ENCODE data around the gene S100PBP.

S100PBP gene

DNA sequence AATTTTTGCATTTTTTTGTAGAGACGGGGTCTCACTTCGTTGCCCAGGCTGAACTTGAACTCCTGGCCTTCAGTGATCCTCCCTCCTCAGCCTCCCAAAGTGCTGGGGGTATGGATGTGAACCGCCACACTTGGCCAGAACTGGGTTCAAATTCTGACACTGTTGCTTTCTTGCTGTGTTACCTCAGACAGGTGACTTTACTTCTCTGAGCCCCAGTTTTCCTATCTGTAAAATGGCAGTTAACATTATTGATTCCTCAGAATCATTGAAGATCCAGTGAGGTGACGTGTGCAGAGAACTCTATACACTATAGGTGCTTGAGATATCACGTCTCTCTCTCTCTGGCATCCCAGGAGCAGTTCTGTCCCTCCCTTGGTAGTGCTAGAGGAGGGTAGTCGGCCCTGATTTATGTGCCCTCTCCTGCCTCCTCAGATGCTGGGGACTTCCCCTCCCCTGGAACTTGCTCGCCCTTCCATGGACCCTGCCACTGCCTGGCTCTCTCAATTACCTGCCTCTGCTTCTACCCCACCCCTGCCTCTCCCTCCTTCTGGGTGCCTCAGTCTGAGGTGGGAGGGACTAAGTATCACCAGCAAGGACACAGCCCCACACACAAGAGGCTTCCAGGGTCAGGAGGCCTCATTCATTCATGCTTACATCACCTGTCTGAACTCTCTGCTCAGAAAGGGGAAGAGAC lies 66.0 kb downstream of the S100PBP start:
- FAIRE-seq: no peak

DNA sequence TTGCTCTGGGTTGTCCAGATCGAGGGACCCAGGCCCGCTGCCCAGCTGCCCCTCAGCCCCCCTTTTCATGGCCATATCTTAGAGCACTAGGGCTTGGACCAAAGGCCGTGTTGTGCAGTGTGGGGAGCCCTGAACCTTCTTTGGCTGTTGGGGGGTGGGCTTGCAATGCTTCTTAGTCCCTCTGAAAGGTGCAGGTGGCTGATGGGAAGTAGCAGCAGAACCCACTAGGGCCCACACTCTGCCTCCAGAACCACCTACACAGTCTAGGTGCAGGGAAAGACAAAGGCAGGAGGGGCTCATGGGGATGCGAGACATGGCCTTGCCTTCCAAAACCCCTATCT lies 66.5 kb downstream of the S100PBP start:
- no peak for FAIRE-seq
- no peak for DNase-seq (ENCODE audit: insufficient read length, low spot score)

More for the DNA sequence above, 66.0 kb downstream of the S100PBP start:
- no peak for DNase-seq (ENCODE audit: insufficient read length, low spot score)

DNA sequence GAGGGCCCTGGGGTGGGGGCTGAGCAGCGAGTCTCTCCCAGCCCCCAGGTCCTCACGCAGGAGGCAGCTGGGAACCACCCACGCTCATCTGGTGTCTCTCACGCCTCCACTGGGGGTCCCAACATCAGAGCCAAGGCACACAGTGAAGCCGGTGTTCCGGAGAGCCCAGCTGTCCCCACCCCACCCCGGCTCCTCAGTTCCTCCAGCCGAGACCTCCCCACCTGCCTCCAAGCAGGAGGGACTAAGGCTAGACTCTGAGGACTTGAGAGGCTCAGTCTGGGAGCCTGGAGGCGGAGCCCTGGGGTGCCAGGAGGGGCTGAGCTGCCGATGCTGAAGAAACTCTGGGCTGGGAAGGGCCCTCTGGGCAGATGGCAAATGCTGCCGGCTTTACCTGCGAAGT lies 67.3 kb downstream of the S100PBP start:
- FAIRE-seq: no peak

DNA sequence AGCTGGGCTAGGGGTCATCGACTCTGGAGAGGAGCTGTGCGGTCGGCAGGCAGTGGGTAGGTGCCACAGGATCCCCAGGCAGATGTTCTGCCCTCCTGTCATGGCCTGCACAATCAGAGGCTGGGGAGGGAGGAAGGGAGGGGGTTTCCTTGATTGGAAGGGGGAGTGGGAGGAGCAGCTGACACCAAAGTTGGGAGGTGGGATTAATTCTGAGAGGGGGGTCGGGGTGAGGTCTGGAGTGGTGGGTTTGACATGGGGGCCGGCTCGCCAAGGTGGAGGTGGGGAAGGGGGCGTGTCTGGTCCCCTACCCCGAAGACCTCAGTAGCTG lies 68.2 kb downstream of the S100PBP start:
- FAIRE-seq (no peak), DNase-seq (ENCODE audit: insufficient read length, low spot score) (no peak)

More for the DNA sequence above, 67.3 kb downstream of the S100PBP start:
- DNase-seq (ENCODE audit: insufficient read length, low spot score): no peak

DNA sequence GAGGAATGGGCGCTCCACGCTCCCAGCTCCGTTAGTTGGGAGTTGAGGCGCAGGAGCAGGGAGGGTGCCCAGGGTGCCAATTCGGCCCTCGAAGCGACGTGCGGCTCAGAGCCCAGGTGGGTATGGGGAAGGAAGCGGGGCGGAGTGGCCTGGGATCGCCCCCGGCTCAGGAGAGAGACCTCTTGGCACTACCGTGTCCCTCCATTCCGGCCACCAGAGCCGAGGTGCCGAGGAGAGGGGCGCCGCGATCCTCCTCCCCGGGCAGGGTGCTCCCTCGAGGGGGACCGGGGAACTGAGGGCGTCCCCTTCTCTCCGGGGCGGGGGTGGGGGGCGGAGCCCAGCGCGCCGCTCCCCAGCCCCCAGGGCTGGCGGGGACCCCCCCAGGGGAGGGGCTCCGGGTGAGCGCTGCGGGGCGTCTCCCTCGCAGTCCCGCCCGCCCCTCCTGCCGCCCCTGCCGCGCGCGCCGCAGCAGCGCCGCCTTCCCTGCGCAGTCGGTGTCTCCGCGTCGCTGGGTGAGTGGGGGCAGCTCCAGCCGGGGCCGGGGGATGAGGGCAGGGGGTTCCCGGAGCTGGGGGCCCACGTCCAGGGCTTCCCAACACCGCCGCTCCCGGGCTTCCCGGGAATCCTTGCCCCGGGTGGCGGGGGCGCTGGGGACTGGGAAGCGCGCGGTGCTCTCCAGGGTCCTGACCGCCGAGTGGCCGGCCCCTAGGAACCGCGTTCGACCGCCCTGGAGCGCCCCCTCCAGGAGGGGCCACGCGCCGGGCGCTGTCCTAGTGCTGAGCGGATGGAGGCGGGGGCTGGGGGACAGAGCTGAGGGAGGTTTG lies 68.8 kb downstream of the S100PBP start, which contains the start of gene HPCA:
Gene HPCA, plus strand, starts transcription at position 488 of the 824 bp plus-strand sequence. CDS start 2,408 bp downstream, outside the sequence.
- DNase-seq (ENCODE audit: insufficient read length, low spot score) (peak; percentile 67), FAIRE-seq (no peak)

DNA sequence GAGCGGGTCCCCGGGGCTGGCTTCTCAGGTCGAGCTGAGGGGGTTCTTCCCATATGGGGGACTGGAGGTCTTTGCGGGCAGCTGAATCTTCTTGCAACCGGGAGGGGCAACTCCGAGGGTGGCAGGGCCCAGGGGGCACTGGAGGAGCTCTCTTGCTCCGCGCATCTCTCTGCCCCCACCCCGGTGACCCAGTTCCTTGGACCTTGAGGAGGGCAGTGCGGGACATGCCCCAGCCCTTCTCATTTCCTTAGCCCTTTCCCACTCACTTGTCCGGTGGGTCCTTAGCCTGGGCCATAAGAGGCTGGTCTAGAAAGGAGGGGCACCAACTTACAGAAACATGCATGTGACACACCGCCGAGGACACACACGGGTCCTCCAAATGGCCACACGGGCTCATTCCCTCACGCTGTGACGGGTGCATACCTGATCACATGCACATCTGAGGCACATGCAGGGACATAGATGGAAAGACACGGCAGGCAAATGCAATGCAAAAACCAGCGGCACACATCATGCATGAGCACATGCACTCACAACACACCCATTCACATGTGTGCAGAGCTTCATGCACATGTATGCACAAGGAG lies 69.5 kb downstream of the S100PBP start:
- no peak for DNase-seq (ENCODE audit: insufficient read length, low spot score)
- no peak for FAIRE-seq

DNA sequence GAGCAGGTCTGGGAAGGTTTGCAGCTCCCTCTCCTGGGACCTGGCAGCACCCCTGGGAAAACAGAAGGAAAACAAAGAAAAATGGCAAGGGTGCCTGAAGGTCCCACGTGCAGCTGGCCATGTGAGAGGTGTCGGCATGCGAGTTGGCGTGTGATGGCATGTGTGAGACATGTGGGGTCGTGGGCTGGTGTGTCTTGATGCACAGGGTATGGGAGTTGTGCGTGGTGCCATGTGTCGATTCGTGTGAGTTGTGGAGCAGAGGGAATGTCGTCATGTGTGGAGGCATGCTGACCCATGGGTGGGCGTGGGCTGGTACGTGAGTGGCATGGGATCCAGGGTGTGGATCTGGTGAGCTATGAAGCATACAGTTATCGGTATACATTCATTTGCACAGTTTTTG lies 70.2 kb downstream of the S100PBP start:
- DNase-seq (ENCODE audit: insufficient read length, low spot score) (no peak), FAIRE-seq (no peak)

DNA sequence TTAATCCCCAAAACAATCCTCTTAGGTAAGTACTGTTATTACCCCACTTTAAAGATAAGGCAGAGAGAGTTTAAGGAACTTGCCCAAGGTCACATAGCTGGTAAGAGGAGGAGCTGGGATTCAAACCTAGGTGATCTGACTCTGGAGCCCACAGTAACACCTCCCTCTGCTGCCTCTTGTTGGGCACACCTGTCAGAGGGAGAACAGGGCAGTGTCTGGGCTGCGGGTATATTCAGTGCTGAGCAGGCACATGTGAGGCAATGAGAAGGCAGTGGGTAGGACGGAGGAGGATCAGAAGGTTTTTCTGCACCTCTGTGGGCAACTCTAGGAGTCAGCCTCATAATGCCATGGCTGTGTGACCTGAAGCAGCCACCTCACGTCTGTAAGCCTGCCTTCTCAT lies 70.7 kb downstream of the S100PBP start:
- FAIRE-seq: no peak

DNA sequence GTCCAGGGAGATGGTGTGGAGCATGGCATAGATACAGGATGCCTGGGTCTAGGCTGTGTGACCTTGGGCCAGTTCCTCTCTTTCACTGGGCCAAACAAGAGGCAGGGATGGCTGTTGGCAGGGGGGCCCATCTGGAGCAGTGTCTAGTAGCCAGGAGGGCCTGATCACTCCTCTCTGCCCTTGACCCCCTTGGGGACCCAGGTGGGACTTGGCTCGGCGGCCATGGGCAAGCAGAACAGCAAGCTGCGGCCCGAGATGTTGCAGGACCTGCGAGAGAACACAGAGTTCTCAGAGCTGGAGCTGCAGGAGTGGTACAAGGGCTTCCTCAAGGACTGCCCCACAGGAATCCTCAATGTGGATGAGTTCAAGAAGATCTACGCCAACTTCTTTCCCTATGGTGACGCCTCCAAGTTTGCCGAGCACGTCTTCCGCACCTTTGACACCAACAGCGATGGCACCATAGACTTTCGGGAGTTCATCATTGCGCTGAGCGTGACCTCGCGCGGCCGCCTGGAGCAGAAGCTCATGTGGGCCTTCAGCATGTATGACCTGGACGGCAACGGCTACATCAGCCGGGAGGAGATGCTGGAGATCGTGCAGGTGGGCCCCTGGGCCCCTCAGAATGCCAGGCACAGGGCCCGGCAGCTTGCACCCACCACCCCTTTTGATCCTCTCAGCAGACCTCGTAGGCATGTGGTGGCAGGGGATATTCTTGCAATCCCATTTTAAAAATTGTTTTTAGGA lies 71.4 kb downstream of the S100PBP start:
- no peak for DNase-seq (ENCODE audit: insufficient read length, low spot score)
- FAIRE-seq: no peak

More for the DNA sequence above, 70.7 kb downstream of the S100PBP start:
- DNase-seq (ENCODE audit: insufficient read length, low spot score): no peak

DNA sequence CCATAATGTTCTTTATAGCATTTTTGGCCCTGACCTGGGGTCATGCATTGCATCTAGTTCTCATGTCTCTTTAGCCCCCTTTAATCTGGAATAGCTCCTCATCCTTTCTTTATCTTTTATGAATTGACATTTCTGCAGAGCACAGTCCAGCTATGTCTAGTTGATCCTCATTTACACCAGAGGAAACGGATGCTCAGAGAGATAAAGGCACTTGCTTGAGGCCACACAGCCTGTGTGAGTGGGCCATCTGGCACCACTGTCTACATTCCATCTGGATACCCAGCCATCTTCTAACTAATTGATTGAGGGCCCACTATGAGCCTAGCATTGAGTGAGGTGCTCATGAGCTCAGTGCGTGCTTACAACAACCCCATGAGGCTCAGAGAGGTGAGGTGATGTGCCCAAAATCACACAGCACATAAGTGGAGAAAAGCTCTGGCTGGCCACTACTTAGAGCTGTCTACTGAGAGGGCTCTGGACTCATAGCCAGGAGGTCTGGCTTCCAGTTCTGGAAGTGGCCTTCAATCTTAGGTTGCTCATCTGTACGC lies 72.4 kb downstream of the S100PBP start:
- FAIRE-seq (no peak), DNase-seq (ENCODE audit: insufficient read length, low spot score) (no peak)

DNA sequence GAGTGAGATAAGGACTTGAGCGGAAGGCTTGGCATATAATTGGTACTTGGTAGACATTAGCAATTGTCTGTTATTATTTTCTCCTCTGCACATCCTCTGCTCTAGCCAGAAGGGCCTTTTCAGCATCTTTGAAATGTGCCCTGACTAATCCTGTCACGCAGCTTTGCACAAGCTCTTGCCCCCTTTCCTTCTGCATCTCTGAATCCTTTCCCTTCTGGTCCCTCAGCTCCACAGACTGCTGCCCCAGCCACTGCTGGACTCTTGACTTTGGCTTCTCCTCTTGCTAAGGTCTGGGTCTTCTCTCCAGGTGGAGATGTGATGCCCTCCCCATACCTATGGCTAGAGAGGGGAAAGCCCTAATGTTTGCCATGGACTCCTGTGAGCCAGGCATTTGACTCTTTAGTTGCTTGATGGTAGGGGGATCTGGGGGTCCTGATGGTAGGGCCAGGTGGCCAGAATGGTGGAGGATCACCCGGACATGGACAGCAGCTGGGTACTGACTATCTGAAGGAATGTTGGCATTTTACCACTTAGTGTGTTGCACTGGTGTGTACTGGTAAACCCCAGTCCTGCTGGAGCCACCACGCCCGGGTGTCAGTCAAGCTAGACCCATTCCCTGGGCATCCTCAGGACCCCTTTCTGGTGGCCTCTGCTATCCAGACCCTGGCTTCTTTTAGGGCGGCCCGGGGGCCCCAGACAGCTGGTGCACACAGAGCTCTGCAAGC lies 73.2 kb downstream of the S100PBP start:
- DNase-seq (ENCODE audit: insufficient read length, low spot score) (no peak), FAIRE-seq (no peak)

DNA sequence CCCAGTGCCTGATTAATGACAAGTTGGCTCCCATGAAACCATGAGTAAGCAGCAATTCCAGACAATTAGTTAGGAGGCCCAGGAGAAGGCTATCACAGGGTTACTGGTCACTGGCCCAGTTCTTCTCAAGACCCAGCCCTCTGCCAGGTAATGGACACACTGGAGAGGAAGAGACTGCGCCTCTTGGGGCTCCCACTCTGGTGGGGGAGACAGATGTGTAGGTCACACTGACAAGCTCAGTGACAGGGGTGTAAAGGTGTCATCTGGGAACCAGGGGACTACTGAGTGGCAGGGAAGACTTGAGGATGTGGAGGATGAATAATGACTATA lies 73.8 kb downstream of the S100PBP start:
- no peak for DNase-seq (ENCODE audit: insufficient read length, low spot score)
- FAIRE-seq: no peak

DNA sequence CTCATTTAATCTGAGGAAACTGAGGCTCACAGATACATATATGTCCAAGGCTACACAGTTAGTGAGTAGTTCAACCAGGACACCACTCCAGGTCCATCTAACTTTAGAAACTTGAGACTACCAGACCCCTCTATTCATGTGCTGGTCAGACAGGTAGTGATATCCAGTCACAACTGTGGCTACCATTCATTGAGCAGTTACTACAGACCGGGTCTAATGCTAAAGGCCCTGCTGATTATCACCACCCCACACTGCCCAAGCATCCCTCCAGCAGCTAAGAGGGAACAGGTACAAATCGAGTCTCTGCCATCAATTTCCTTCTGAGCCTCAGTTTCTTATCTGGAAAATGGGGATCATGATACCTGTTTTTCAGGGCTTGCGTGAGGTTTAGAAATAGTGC lies 74.2 kb downstream of the S100PBP start:
- DNase-seq (ENCODE audit: insufficient read length, low spot score) (no peak), FAIRE-seq (no peak)

DNA sequence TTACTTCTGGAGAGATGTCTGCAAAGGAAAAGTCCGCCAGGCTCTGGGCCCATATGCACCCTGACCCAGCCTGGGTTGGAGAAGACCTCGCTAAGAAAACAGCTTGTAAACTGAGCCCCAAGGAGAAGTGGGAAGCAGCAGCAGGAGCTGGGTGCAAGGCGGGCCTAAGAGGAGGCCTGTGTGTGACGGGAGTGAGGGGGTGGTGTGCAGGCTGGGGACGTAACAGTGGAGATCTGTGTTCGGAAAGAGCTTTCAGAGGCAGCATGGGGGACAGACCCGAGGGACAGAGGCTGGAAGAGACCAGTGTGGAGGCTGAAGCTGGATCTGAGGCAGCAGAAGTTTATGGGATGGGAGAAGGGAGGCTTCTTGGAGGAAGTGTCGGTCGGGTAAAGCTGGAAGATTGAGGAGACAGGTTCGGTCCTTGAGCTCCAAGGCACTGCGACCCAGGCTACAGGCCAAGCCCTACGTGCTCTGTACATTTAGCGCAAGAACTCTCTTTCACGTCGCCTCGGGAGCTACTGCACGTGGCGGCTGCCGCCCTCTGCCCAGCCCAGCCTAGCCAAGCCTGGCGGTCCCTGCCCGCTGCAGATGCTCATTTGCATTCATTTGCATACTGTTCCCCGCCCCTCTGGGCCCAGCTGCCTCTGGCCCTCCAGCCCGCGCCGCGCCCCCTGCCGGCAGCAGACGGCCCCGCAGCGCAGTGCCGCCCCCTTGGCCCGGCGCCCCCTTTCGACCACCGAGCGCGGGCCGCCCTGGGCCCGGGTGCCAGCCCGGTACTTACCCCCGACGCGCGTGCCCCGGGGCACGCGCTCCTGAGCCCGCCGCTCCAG lies 75.1 kb downstream of the S100PBP start:
- no peak for DNase-seq (ENCODE audit: insufficient read length, low spot score)
- FAIRE-seq: no peak

DNA sequence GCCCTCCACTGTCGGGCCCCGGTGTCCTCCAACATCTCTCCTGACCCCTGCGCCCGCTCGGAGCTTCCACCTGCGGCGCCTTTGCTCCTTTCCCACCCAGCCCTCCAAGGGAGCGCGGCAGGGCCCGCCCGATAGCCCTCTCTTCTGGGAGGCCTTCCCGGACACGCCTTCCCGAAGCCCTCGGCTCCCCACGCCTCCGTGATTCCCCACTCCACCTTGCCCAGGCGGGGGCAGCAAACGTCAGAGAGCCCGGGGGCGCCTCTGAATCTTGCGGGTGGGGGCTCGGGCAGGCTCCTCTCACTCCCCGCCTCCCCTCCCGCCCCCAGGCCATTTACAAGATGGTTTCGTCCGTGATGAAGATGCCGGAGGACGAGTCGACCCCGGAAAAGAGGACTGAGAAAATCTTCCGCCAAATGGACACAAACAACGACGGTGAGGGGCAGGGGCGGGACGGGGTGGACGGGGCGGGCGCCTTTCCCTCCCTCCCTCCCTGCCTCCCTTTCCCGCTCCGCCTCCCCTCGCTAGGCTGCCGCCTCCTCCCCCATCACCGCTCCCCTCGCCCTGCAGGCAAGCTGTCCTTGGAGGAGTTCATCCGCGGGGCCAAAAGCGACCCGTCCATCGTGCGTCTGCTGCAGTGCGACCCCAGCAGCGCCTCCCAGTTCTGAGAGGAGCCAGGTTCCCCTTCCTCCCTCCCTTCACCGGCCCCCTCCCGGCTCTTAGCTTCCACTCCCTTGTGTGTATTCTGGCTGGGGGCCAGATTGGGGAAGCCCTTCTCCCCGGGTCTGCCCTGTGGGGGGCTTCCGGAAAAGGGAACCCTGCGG lies 76.0 kb downstream of the S100PBP start:
- FAIRE-seq (no peak), DNase-seq (ENCODE audit: insufficient read length, low spot score) (no peak)

DNA sequence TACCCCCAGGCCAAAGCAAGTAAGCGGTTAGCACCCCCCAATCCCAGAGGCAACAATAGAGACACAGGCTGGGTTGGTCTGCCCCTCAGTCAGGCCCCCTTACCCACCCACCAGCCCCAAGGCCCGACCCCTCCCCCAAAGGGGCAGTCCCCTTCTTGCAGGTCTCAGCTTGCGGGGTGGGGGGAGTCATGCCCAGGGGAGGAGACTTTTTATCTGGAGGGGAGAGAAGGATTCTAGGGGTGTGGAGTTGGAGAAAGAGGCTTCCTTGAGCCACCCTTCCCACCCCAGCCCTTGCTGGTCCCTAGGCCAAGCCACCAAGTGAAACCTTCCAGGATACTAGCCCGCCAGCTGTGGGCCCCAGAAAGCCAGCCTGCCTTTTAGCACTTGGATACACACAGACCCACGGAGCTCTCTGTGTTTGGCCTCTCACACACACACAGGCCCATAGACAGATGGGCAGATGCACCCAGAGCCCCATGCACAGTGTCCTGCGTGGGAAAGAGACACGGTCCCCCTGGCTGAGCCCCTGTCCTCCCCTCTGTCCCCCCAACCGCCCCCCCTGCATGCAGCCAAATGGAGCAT lies 76.7 kb downstream of the S100PBP start:
- DNase-seq (ENCODE audit: insufficient read length, low spot score) (no peak), FAIRE-seq (no peak)

DNA sequence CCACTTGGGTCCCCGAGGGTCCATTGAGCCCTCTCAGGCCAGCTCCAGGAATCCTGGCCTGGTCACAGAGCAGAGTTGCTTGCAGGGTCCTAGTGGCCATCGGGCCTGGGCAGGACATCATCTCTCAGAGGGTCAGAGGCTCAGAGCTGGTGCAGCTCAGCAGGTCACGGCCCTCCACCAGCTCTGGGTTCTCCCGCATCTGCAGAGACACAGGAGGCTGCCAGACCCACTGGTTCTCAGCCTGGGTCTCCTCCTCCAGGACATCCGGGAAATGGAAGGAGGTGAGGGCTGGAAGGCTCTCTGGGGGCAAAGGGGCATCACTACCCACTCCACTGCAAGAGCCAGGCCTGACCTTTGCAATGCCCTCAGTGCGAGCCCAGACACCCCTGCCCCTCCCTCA lies 77.2 kb downstream of the S100PBP start:
- DNase-seq (ENCODE audit: insufficient read length, low spot score) (no peak), FAIRE-seq (no peak)

Measured in HTR-8/SVneo (cell line).